GM18519 (cell line): ENCODE measurements around the gene LRMDA.

Experiments used
- ATAC-seq: cut with Tn5 transposase; IDR thresholded peaks from one replicate; pipeline ENCODE4 v1.9.1; 2021; ENCODE audit warnings: mild to moderate bottlenecking, moderate library complexity; ENCODE audit not compliant: unreplicated experiment, low FRiP score

LRMDA gene

DNA sequence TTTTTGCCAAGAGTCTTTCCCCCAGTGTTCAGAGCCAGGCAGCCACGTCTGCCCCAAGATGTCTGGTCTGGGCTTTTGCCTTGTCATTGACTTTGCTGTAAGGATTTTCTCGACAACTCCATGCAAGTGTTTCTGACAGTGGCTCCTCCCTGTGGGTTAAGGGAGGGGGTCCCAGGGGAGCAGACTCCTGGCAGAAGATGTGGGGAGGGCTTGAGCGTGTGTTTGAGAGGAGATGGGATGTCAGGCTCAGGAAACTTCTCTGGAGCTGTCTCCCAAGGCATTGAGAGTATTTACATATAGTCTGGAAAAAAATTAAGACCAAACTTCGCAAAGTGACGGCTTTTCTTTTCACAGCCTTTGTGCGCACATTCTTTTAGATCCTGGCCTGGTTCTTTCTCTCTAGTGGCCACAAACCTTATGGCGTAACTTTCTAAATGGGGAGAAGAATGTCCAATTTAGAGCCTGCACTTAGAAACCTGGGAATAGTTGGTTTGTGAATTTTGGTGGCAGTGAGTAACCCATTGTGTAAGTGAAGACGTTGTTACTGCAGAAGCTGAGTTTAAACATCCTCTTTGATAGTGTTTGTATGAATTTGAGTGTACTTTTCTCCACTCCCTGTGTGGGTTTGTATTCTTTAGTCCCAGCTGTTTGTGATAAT, 201.5 kb downstream of the LRMDA start:
- ATAC-seq, result no peak

DNA sequence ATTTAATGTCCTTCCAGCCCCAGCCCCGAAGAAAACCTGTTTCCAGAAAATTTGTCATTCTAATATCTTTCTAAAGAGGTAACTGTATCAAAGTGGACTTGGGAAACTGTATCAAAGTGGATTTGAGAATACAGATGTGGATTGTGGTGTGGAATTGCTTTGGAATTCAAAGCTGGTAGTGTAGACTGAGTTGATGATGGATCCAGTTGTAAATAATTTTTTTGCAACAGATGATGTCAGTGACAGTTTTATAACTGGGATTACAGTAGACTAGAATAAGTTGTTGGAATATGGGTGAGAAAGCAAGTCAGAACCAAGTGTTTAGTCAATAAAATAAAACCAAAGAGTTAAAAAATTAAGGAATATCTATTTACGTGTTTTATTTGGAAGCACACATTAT, 202.1 kb downstream of the LRMDA start:
- ATAC-seq, result no peak

DNA sequence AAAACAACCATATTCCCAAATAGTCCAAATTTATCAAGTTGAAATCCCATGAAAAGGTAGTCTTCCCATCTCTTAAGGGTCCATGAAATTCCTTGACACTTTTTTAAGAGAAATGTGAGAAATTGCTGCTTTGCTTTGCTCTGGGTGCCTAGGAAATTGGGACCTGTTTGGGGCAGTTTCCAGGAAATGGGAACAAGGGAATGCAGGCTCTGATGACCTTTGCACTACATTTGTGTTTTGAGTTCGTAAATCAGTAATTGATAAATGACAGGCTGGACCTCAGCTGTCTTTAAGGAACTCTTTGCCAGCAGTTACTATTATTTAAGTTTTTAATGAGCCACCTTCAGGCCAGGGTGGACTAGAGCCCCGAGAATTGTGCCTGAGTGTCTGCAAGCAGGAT, 203.5 kb downstream of the LRMDA start:
- ATAC-seq, result no peak

DNA sequence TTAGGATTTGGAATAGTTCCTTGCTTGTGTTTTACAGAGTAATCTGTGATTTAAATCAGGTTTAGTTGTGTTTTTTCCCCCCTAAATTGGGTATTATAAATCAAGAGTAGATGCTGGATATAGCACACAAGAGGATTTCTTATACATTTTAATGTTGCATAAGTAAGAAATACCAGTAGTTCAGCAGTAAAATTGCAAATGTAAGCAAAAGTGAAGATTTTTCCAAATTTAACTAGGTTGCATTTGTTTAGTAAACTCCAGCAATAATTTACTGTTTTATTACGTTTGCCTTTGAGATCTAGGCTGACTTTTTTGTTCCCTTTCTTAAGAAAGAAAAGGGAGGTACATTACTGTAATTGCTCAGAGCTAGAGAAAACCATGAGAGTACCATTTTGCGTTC, 207.3 kb downstream of the LRMDA start:
- no peak for ATAC-seq

DNA sequence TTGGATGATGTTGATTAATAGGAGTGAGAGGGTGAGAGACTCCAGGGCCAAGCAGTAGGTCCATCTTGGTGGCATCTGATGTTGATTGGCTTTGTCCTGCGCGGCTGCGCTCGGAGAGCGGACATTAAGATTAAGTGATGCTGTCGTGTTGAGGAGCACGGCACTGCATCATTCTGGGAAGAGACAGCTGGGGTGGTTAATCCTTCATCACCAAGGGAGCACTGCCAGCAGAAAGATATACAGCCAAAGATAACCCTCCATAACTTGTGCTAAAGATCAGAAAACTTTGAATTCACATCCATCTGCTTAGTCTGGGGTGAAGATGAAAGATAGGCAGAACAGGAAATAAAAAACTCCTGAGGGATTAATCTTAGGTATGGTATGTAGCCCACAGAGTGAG, 208.3 kb downstream of the LRMDA start:
- ATAC-seq, result no peak

DNA sequence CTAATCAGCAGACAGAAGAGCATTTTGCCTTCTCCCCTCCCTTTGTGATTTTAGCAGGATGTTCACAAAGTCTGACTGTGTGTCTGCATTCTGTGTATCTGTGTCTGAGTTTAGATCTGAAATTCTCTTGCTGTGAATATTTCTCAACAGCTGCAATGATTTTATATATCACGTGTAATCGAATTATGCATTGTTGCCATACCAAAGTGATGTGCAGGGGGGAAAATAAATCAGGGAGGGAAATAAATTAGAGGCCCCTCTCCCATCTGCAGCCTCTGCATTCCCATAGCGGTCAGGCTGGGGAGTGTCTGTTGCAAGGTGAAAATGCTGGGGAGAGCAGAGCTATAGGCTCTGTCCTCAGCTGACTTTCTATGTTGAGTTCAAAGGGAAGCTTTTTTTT, 209.0 kb downstream of the LRMDA start:
- ATAC-seq, result no peak

DNA sequence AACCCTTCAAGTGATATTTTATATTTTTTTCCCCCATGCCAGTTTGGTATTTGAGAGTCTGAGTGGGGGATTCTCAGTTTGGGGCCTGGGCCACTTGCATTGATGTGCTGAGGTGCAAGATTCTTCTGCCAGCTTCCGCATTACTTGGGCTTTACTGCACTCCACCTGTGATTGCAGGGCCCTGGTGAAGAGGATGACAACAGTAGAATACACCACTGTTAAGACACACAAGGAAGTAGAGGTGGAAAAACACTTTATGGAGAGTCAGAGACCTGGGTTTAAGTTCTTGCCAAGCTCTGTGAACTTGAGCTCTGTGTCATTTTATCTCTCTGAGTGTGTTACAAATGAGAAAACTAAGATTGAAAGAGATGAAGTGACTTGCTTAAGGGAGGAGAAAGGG, 209.4 kb downstream of the LRMDA start:
- no peak for ATAC-seq

DNA sequence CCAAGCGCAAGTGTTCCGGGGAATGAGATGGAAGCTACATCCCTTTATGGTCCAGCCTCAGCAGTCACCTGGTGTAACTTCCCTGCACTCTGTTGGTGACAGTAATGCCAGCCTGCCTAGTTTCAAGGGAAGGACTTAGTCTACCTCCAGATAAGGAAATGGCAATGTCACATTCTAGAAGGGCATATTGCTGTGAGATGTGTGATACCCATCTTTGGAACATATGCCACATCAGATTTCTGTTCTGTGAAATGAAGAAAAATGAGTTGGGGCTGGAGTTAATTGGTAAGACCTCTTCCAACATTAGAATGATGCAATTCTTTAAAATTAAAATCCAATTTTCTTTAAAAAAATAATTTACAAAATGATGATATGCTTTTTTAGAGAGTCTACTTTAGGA, 212.0 kb downstream of the LRMDA start:
- no peak for ATAC-seq

DNA sequence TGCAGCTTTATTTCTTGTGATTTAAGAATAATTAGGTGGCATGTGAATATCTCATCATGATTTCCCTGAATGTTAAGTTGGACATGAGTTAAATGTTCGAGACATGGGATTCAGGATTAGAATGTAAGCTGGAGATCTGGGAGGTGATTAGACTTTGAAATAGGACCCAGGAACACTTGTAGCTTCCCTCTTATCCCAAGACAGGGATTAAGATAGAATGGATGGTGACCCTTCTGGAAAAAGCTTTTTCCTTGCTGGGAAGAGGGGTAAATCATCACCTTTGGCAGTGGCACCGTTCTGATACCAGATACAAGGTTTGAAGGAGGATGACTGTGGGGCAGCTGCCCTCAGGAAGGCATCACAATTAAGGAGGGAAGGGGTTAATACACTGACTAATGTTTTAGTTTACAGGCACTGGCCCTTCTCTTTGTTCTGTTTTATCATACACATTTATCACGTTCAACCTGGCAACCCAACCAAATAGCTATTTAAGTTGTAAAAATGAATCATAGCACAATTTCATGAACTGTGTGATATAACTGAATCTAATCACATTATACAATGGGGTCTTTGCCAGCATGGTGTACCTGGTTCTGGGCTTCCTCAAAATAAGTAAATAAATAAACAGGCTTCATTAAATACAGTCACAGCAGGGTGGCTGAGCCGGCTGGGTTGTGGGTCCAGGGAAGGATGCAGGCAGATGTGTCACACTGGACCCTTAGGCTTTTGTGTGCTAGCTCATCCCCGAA, 212.7 kb downstream of the LRMDA start:
- ATAC-seq, result no peak

DNA sequence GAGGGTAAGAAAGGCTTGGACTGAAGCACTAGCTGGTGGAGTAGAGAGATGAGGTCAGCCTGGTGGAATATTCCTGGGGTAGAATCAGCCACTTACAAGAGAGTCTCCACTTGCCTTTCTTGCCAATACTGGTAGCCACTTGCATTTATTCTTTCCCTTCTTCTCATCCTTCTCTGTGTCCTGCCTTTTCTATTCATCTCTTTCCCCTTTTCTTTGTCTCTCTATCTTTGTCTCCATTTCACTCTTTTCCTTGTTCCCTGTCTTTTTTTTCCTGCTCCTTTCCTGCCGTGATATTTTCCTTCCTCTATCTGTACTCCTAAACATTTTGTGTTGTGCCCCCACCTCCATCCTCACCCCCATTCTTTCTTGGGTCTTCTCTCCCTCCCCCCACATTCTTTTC, 214.3 kb downstream of the LRMDA start:
- ATAC-seq, result no peak

DNA sequence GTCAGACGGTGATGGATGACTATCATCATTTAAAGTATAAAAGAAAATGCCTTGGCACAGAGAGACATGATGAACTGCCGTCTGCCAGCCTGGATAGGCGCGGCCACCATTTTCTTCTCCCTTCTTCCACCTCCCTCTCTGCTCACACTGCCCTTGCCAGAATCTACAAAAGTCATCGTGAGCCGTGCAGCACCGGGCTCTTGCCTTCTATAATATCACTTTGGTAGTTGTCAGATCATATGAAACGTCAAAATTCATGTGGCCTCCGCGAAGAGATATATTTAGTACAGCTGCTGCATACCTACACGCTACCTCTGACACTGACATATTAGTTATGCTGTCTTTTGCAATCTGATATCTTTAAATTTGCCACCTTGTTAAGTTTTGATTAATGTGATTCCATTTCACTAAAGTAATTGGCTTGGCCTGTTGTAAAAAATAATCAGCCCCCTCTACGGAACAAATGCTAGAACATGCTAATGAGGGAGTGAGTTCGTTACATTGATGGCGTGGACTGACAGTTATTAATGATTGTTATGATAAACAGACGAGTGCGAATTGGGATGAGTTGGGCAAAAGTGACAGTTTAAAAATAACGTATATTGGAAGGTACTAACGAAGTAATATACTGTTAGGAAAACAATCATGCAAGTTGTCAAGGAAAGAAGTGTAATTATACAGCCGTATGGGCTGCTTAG, 214.9 kb downstream of the LRMDA start:
- ATAC-seq, result no peak

DNA sequence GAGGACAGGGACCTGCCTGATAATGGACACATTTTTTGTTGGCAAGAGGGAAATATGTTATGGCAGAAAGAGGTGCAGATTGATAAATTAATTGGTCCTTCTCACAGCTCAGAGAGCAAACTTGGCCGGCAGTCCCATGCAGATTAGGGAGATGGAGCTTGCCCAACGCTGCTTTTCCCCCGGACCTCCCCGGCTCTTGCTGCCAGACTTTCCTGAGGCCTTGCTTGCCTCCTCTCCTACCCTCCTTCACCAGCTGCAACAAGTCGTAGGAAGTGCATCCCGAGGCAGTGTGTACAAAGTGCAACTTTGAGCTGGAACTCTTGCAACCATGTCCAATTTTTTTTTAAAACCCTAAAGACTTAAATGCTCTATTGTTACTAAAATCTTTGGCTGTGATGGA, 215.5 kb downstream of the LRMDA start:
- no peak for ATAC-seq

DNA sequence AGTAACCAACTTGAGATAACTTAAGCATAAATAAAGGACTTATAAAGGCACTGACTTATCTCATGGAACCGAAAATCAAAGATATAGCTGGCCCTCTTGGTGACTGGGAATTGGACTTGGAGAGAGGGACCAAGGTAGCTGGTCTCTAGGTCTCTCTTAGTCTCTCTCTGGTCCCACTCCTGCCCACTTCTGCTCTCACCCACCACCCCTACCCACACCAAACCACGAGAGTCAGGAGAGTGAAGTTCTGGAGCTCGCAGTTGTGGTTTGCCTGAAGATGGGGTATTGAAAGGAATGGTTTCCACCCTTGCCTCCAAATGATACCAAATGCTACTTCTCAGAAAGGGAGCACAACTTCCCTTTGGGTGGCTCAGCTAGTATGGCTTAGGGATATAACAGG, 216.3 kb downstream of the LRMDA start:
- ATAC-seq, result no peak

DNA sequence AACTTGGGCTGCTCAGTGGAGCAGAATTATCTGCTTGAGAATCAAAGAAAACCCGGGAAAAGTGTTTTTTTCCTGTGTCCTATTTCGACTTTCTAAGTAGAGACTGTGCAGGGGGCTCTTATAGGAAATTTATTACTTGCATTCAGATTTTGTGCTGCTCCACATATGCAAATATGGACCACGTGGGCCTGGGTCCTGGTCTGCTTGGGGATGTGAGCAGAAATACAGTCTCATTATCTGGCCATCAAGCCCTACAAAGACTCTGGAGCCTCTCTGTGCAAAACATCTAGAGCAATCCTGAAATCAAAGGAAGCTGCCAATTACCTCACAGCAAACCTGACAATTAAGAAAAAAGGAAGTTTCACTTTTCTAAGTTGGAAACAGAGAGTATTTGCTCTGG, 216.9 kb downstream of the LRMDA start:
- no peak for ATAC-seq

DNA sequence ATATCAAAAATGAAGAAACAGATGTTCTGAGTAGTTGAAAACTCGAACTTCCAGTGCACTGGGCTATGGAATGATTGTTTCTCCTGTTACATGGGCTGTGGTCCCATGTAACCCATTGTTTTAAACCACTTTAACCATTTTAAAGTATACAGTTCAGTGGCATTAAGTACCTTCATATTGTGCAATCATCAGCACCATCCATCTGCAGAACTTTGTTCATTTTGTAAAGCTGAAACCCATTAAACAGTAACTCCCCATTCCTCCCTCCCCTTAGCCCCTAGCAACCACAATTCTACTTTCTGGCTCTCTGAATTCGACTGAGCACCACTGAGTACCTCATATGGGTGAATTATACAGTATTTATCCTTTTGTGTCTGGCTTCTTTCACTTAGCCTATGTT, 217.4 kb downstream of the LRMDA start:
- ATAC-seq, result no peak

DNA sequence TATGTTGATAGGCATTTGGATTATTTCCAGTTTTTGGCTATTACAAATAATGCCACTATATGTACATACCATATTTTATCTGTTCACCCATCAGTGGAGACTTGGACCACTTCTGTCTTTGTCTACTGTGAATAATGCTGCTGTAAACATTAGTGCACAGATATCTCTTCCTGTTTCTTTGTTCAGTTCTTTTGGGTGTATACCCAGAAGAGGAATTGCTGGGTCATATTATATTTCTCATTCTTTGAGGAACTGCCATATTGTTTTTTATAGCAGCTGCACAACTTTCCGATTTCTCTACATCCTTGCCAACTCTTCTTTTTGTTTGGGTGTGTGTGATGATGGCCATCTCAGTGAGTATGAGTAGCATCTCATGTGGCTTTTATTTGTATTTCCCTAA, 218.0 kb downstream of the LRMDA start:
- ATAC-seq, result no peak

DNA sequence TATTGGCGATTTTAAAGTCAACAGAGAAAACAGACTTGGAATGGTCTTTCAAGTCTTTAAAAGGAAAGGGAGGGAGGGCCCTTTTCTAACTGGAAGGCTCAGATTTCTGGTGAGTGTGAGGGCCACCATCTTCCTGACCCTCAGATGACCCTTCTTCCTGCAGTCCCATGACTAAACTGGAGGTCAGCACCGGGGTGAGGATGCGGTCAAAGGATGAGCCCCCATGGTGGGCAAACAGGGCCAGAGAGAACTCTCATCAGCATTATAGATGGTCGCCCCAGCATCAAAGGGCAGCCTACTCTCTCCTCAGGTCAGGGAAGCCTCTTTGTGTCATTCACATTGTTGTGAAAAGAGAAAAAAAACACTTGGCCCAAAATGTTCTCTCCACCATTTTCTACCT, 219.2 kb downstream of the LRMDA start:
- ATAC-seq, result no peak

DNA sequence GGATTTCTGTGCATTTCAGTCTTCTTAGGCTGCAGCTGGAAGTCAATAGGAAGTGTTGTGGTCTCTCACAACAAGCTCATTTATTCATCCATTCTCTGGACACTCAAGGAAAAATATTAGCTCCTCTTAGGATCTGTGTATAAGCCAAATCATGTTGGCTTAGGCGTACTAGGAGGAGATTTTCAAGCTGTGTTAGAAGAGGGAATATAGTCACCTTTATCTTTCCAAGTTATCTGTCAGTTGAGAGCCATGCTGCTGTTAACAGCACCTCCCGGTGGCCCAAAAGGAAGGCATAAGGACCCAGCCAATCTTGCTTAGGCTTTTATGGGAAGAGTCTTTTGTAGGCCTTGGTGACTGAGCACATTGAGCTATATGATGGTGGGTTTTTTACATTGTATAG, 220.0 kb downstream of the LRMDA start:
- no peak for ATAC-seq

DNA sequence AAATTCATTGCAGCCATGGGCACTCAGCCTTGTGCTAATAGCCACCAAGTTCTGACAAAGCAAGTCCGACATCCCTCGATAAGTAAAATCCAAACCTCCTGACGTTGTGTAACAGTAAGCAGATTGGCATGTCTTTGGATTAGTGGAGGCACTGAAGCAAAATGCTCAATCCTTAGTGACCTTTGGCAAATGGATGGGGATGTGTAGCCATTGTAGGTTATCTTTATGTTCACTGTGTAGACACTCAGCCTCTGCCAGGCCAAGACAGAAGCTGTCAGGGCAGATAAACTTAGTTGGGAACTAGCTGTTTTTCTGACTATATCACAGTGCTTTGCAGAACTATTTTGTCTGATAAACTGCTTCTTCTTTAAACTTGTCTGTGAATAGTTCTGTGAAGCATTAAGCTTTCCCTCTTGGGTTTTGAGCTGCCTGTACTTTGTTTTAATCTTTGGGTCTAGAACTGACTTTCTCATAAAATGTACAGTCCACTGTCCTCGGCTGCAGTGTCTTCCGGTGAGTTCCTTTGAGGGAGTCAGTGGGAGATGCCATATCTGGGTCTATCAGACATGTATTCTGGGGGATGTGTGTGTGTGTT, 220.8 kb downstream of the LRMDA start:
- no peak for ATAC-seq

DNA sequence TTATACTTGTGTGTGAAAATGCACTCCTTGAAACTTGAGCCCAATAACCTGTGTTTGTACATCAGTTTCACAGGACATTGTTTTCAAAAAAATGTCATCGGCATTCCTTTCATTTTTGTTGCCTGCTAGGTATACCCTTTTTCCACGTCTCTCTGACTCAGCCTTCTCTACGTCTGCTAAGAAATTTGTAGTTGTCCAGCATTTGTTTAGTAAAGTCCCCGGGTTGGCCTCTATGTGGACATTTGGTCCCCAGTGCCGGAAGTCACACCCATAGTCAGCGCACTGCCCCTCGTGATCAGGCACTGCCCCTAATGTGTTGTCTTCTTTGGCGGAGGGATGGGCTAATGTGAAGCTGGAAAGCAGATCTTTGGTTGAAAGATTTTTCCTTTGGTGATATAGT, 222.3 kb downstream of the LRMDA start:
- no peak for ATAC-seq

DNA sequence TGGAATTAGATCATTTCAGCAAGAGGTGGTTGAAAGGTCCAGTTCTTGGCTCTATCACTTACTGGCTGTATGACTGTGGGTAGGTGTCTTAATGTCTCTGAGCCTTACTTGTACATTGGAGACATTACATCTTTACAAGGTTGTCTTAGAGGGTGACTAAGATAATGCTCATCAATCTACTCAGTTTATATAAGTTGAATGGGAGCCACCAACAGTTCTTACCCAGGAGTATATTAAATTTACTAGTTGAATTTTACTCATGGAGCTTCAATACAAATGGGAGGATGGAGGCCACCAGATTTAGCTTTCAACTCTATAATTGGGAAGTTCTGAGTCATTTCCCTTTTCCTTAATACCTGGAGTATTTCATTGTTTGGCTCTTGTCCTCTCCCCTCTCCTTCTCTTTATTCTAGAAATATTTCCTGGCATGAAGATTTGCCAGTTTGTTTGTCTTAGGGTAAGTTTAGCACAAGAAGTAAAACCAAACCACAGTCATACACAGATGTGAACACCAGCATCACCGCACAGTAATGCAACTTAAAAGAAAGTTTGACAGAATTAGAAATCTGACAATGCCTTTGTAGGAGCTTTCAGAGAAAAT, 222.8 kb downstream of the LRMDA start:
- ATAC-seq, result no peak
